Stimulated activated CD4-positive, alpha-beta T cell treated with anti-CD3 and anti-CD28 coated beads, Interleukin-2, amount 100 ng/mL, for 24 hours (primary cell): ENCODE results near the gene MSL1.

ENCODE experiments used
- DNase-seq, 2 donors: peaks; one replicate each; pipeline ENCODE4 v3.0.0-alpha.2; 2020

MSL1 gene

DNA sequence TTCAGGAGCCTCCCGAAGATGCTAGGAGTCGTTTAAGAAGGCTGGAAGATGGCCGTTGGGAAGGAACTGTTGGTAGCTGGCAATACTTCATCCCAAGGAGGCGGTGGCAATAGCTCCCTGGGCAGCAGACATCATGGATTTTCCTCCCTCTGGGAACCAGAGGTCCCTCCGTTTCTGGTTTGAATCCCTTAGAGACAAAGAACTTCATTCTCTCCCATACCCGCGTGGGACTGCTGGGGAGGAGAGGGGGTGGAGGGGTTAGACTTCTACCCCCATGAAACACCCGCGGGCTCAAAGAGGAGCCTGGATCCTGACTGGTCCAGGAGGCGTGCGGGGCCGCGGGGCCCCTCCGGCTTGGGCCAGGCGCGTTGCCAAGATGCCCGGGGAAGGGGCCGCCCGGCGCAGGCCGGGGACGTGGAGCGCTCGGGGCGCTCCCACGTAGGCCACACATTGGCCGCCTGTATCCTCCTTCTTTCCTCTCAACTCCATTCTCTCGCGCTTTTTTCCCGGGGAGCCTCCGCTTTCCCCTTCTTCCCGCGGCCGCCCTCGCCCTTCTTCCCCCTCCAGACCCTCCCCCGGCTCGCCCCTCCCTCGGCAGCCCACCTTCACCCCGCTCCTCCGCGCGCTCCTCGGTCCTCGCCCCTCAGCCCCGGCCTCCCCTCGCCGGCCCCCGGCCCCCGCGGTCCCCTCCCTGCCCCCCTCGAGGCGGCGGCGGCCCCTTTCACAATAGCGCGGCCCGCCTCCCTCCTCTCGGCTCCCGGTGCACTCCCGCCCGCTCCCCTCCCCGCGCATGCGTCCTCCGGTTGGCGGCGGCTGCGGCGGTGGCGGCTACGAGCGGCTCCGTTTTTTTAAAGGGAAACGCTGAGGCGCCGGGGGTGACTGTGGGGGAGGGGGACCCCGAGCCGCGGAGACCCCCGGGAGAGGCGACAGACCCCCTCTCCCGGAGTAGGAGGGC, at the start of gene MSL1:
Gene MSL1 (plus strand): TSS at position 791 of the 955 bp plus-strand sequence. CDS start 642 bp downstream, outside the sequence.
- peak; percentile 86 to 89 for DNase-seq

DNA sequence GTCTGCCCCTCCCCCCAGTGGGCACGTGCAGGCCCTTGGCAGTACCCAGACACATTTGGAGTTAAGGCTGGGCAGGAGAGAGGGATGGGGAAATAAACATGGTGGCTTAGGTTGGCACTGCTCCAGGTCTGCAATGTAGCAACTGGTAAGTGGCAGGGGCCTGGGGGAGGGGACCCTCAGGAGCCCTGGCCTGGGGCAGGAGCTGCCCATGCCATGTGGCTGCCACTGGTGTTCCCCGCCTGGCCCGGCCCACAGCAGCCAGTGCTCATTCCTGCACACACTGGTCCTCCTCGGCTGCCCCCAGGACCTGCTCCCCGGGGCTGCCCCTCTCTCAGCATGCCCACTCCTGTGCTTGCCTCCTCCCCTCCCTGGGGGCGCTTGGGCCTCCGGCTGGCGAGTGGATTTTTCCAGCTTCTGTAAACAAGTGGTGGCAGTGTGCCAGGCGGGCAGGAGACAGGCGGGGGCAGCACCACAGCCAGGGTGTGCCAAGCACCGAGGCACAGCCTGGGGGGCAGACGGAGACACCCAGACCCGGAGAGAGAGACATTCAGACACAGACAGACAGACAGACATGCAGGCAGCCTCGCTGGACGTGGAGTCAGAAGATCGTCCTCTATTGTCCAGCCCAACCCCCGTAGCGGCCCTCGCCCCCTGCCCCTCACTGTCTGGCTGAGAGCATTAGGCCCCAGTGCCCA, 49.6 kb upstream of the MSL1 start:
- DNase-seq: no peak

- no peak for DNase-seq
Observed at GRCh38 chr17:40072735-40073346, 48.9 kb upstream of the MSL1 start.

DNA sequence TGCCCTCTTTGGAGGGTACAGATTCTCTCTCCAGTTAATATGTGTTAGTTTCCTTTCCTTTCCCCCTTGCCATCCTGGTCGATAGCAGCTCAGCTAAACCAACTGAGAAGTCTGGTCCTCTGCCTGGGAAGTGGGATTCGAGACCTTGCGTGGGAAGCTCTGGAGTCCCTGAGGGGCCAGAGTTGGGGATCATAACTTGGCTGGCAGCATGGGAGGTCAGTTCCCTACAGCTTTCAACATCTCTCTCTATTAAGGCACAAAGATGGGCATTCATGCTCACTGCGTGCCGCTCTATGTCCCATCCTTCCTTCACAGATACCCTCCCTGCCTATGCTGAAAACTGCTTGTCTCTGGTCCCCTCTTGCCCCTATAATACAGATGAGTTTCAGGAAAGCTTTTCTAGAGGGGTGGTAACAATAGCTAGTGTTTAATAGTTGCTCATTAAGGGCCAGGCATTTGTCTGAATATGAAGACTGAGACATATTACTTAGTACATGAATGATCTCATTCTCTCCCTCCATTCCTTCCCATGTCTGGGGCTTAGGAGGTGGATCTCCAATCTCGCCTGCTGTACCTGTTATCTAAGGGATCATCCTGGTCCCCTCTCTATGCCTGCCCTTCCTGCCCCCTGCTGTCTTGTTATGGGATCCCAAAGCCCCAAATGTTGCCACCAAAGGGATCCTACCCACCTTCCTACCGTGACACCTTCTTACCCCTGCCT, 48.2 kb upstream of the MSL1 start:
- DNase-seq: no peak

GRCh38 chr17:40074175-40074512, 47.6 kb upstream of the MSL1 start:
- DNase-seq: no peak

- no peak for DNase-seq
Observed at GRCh38 chr17:40074871-40075200, 46.9 kb upstream of the MSL1 start.

DNA sequence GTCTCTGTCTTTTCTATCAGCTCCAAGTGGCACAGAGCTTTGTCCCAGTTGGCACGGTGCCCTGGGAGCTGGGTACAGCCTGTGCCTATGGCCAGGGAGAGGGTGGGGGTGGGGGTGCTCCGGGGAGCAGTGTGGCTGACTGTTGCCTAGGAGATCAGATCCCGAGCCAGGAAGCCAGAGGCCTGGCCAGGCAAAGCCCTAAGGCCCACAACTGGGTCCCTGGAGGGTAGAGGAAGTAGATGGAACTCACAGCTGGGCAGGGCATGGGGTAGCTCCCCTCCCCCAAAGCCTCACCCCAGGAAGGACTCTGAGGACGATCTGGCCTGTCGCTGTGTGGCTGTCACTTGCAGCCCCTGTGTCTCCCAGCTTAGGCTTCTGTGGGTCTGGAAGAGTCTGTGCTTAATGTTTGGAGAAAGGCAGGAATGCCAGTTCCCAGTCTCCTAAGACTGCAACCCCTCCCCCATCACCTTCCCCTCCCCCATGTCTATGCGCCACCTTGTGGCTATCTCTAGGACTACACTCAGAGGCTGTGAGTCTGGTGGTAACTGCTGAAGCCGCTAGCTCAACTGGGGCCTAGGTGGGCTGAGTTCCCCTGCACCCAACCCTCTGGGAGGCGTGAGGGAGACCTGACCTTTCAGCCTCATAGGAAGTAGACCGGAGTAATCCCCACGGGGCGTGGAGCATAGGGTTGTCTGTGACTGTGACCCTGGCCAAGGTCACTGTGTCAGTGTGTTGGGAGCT, 46.4 kb upstream of the MSL1 start:
- DNase-seq: peak; percentile 72 to 79

- DNase-seq: no peak
Observed at GRCh38 chr17:40075942-40076498, 45.8 kb upstream of the MSL1 start.

- no peak for DNase-seq
Observed at GRCh38 chr17:40076591-40076990, 45.2 kb upstream of the MSL1 start.

- DNase-seq: no peak
Observed at GRCh38 chr17:40079545-40079944, 42.2 kb upstream of the MSL1 start.

- no peak for DNase-seq
Observed at GRCh38 chr17:40084477-40084876, 37.3 kb upstream of the MSL1 start.

DNA sequence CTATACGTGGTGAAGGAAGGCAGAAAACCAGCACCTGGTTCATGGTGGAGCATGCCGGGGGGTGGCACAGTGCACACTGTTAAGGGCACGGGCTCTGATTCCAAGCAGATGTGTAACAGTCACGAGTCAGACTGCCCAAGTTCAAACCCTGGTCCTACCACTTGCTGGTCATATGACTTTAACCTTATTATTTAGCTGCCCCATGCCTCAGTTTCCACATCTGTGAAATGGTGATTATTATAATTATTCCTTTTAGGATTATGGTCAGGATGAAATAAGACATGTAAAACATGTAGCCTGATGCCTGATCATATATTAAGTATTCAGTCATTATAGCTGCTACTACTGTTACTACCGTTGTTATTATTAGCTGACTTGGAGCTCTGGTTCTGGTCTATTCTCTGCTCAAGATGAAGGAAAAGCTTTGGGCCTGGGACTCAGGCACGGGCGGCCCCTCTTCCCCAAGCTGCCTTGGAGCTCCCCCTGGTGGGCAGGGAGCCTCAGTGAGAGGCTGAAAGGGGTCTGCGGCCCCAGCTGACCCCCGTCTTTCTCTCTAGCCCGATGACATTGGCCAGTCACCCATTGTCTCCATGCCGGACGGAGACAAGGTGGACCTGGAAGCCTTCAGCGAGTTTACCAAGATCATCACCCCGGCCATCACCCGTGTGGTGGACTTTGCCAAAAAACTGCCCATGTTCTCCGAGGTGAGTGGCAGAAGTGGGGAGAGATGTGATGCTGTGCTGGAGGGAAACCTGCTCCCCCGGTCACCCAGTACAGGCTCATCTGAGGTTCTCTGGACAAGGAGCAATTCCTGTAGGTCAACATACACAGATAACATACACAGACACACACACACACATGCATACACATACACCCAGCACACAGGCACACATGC, 35.4 kb upstream of the MSL1 start:
- DNase-seq: peak; percentile 71 to 79

- DNase-seq: no peak
Observed at GRCh38 chr17:40087049-40087794, 34.5 kb upstream of the MSL1 start.

GRCh38 chr17:40087903-40088718, 33.7 kb upstream of the MSL1 start:
- DNase-seq: no peak

DNA sequence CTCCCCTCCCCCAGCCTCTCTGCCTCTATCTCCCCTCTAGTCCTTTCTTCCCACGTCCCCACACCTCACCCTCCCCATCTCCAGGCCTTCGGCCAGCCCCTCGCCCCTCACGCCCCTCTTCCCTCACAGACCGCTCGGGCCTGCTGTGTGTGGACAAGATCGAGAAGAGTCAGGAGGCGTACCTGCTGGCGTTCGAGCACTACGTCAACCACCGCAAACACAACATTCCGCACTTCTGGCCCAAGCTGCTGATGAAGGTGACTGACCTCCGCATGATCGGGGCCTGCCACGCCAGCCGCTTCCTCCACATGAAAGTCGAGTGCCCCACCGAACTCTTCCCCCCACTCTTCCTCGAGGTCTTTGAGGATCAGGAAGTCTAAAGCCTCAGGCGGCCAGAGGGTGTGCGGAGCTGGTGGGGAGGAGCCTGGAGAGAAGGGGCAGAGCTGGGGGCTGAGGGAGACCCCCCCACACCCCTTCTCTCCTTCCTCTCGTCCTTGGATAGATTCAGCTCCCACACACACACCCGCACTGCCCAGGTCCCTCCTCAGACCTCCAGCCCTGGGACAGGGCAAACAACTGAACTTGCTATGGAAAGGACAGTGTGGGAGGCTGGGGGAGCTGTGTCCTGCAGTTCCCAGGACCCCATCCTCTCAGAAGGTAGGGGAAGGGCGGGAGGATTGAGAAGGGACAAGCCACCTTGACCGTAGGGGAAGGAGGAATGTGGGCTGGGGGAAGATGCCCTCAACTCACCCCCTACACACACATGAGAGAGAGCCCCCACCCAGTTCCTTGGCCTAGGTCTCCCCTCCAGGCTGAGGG, 32.5 kb upstream of the MSL1 start:
- no peak for DNase-seq

DNA sequence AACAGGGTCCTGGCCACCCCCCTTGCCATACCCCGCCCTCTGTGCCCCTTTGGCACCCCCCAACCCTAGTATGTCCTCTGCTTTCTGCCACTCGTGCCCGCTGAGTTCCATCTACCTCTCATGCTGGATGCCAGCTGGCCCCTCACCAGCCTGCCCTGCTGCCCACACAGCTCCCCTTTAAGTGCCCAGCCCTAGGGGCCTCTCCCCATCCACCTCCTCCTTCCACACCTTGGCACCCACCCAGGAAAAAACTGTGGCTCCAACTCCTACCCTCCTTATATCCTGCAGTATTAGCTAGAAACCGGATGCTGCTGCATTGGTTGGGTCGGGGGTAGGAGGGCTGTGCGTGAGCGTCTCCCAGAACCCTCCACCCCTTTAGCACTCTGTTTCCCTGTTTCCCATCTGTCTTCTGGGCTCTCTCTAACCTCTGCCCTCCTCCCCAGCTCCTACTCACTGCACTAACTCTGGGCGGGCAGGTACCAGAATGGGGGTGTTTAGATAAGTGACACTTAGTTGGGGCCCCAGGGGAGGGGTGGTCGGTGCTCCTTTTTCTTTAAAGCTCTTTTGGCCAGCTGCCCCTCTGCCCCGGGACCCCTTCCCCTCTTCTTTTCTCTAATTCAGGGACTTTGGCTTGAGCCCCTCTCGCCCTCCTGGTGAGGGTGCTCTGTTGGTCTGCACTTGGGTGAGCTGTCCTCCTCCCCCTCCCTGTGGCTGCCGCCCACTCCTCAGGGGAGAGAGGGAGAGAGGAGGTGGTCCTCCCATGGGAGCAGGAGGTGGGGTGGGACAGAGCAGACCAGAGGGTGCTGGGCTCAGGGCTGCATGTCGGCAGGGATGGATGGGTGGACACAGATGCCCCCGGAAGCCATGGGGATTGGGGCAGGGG, 31.3 kb upstream of the MSL1 start:
- no peak for DNase-seq

- DNase-seq: peak in 1 of 2 donors; percentile 13
Observed at GRCh38 chr17:40091691-40092397, 29.9 kb upstream of the MSL1 start.
